Activated T-cell treated with anti-CD3 and anti-CD28 coated beads, Interleukin-2, amount 50 U/mL, for 24 hours (primary cell): ENCODE data around the gene PDLIM7.
A peak's percentile ranks its signal among the peaks of the same experiment; 100 is the strongest.

ENCODE experiments used
- DNase-seq: peaks from one replicate; pipeline ENCODE4 v3.0.0-alpha.2; 2020
- H3K27ac Mint-ChIP-seq: 2 replicates; pipeline ENCODE4 v1.8.0; 2020; ENCODE audit warnings: mild to moderate bottlenecking, mixed read lengths
- H3K27me3 Mint-ChIP-seq: 2 replicates; pipeline ENCODE4 v1.8.0; 2020; ENCODE audit warnings: mixed read lengths
- H3K36me3 Mint-ChIP-seq: 2 replicates; pipeline ENCODE4 v1.8.0; 2020; ENCODE audit warnings: low read depth, mixed read lengths
- H3K4me1 Mint-ChIP-seq: 2 replicates; pipeline ENCODE4 v1.8.0; 2020; ENCODE audit warnings: low read depth, mixed read lengths
- H3K4me3 Mint-ChIP-seq: 2 replicates; pipeline ENCODE4 v1.8.0; 2020; ENCODE audit warnings: mild to moderate bottlenecking, moderate library complexity, mixed read lengths
- H3K9me3 Mint-ChIP-seq: 2 replicates; pipeline ENCODE4 v1.8.0; 2020; ENCODE audit warnings: mixed read lengths

Gene PDLIM7

DNA sequence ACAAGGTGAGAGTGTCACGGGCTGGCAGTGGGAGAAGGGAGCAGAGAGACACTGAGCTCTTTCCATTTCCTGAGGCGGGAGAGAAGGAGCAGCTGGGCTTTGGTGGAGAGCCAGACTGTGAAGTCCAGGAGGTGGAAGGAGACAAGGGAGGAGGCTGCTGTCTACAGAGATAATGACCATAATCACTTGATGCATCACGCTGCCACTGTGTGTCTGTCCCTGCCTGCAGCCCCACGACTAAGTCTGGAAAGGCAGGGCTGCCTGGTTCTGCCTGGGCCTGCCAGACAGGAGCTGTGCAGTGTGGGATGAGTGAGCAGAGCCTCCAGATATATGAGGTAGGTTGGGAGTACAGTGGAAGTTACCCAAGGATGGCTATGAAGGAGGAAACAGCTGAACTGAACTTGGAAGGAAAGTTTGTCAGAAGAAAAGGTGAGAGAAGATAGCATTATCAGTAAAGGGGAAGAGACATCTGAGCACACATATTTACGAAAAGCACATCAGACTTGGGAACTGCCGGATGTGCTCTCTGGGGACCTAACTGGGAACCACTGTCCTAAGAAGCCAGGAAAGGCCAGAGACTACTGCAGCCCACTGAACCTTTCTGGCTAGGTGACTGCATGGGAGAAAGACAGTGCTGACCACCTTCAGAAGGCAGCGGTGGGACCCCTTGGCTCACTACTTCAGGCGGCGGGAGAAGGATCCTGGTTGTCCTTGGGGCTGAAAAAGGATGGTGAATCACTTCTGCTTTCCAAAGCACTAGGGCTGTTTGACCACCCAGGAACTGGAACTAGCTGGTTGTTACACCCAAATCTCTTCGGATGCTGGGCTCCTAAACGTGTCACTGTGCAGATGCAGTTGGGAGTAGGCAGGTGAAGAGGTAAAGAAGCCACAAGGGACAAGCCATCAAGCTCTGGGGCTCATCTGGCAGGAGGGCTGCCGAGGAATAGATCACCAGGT lies 32.1 kb upstream of the PDLIM7 start:
- Mint-ChIP-seq H3K9me3 (no peaks in the 10 kb centered on the region), H3K36me3 (peaks cover 56% of the 10 kb centered on the region), H3K27ac (peak overlapping the region; percentile 68), H3K27me3 (no peaks in the 10 kb centered on the region), H3K4me3 (no peak overlapping the region), H3K4me1 (no peaks in the 10 kb centered on the region)
- no peak for DNase-seq

DNA sequence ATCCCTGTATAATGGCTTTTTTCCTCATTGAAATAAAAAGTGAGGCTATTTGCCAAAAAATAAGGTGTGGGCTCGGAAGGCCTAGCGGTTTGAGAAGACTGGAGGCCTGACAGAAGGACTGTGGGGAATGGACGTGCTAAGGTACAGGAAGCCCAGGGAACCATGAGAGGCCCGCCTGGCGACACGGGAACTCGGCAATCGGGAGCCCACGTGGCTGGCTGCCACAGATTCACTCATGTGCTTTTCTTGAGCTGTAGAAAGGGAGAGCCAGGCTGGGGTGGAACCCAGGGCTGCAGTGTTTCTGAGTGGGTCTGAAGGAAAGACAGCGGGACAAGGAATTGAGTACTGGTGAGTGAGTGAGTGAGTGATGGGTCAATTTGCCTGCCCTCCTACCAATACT lies 31.2 kb upstream of the PDLIM7 start:
- no peak for DNase-seq
- no peaks in the 10 kb centered on the region for H3K4me1 Mint-ChIP-seq
- H3K9me3 Mint-ChIP-seq, result no peaks in the 10 kb centered on the region
- no peak overlapping the region for H3K27ac Mint-ChIP-seq
- H3K4me3 Mint-ChIP-seq, result no peak overlapping the region
- peaks cover 59% of the 10 kb centered on the region for H3K36me3 Mint-ChIP-seq
- no peaks in the 10 kb centered on the region for H3K27me3 Mint-ChIP-seq

- H3K27me3 Mint-ChIP-seq, result no peaks in the 10 kb centered on the region
- no peak for DNase-seq
- no peak overlapping the region for H3K4me3 Mint-ChIP-seq
- H3K9me3 Mint-ChIP-seq, result no peaks in the 10 kb centered on the region
- H3K36me3 Mint-ChIP-seq, result peaks cover 54% of the 10 kb centered on the region
- H3K4me1 Mint-ChIP-seq, result no peaks in the 10 kb centered on the region
- no peak overlapping the region for H3K27ac Mint-ChIP-seq
Observed at GRCh38 chr5:177527595-177527994, 30.2 kb upstream of the PDLIM7 start.

DNA sequence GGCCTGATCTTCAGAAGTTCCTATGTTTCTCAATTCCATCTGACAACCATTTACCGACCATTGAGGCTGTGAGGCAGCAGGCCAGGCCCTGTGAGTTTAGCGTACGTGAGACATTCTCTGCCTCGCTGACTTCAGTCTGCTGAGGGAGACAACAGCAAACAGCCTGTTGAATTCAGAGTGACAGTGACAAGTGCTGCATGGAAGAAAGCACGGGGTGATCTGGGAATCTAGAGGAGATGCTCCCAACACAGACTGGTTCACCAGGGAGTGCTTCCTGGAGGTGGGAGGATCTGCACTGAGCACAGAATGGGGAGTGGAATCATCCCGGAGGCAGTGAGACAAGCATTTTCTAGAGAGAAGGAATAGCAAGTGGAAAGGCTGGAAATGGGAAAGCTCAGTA lies 29.4 kb upstream of the PDLIM7 start:
- Mint-ChIP-seq H3K9me3 (no peaks in the 10 kb centered on the region), H3K27ac (no peak overlapping the region), H3K4me3 (no peak overlapping the region), H3K4me1 (peaks cover 1% of the 10 kb centered on the region), H3K36me3 (peaks cover 51% of the 10 kb centered on the region), H3K27me3 (no peaks in the 10 kb centered on the region)
- no peak for DNase-seq

DNA sequence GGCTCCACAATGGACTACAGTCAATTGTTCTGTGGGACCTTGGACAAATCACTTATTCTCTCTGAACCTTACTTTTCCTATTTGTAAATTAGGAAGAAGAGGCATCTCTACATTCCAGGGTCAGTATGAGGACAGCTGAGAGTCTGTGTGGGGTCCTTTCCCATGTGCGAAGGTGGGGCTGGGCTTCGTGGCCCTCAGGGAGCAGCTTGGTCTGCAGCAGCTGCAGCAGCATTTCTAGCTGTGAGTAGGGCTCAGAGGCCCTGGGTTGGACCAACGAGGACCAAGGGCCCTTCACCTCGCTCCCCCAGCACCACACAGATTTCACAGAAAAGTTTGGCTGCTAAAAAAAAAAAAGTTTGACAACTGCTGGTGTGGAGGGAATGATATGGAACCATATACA lies 28.8 kb upstream of the PDLIM7 start:
- Mint-ChIP-seq H3K27me3 (no peaks in the 10 kb centered on the region), H3K27ac (no peak overlapping the region), H3K4me1 (peaks cover 7% of the 10 kb centered on the region), H3K36me3 (peaks cover 56% of the 10 kb centered on the region), H3K4me3 (no peak overlapping the region), H3K9me3 (no peaks in the 10 kb centered on the region)
- no peak for DNase-seq

GRCh38 chr5:177524941-177525655 lies 27.7 kb upstream of the PDLIM7 start:
- Mint-ChIP-seq H3K4me1 (peaks cover 16% of the 10 kb centered on the region), H3K9me3 (no peaks in the 10 kb centered on the region), H3K36me3 (peaks cover 56% of the 10 kb centered on the region), H3K27me3 (no peaks in the 10 kb centered on the region), H3K4me3 (no peak overlapping the region), H3K27ac (peak overlapping the region; percentile 23)
- DNase-seq, result no peak

DNA sequence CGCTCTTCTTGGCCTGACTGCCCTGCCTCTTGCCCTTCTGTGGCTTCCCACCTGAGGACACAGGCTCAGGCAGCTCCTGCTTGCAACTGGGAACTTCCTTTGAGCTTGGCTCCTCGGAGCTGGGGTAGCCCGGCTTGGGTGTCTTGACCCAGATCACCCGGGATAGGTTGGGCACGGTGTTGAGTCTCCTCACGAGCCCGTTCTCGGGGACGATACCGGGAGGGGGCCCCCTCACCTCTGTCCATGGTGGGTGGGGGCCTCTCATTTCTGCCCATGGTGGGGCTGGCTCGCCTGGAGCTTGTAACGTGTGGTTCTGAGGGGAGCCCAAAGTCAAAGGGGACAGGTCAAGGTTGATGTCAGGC lies 27.1 kb upstream of the PDLIM7 start:
- Mint-ChIP-seq H3K4me1 (peaks cover 20% of the 10 kb centered on the region), H3K27me3 (no peaks in the 10 kb centered on the region), H3K36me3 (peaks cover 57% of the 10 kb centered on the region), H3K9me3 (no peaks in the 10 kb centered on the region), H3K4me3 (no peak overlapping the region), H3K27ac (no peak overlapping the region)
- no peak for DNase-seq

GRCh38 chr5:177523711-177524538 lies 26.5 kb upstream of the PDLIM7 start:
- Mint-ChIP-seq H3K27ac (peak overlapping the region; percentile 45), H3K9me3 (no peaks in the 10 kb centered on the region), H3K36me3 (peaks cover 58% of the 10 kb centered on the region), H3K27me3 (no peaks in the 10 kb centered on the region), H3K4me3 (no peak overlapping the region), H3K4me1 (peaks cover 26% of the 10 kb centered on the region)
- DNase-seq, result no peak

DNA sequence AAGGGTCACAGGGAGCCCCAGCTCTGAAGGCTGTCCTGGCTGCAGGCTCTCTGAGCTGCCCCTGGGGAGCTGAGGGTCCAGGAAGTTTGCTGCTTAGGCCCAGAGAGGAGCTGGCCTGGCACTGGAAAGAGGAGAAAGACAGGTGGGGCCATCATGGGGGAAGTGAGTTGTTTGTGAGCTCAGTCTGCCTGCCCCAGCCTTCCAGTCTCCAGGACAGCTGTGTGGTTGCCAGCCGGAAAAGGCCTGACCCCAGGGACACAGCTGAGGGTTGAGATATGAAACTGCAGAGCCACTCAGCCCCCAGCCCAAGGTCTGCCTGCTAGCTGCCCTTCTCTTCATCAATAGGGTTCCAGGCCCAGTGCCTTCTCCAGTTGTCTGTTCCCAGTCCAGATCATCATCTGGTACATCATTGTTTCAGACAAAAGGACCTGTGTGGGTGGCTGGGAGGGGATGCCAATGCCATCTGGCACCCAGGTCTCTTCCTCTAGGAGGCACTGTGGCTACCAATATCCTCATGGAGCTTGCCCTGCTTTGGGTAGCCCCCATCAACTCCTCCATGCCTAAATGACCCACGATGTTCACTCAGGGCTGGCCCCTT lies 23.6 kb upstream of the PDLIM7 start:
- no peak overlapping the region for H3K4me3 Mint-ChIP-seq
- no peaks in the 10 kb centered on the region for H3K27me3 Mint-ChIP-seq
- H3K9me3 Mint-ChIP-seq, result no peaks in the 10 kb centered on the region
- H3K36me3 Mint-ChIP-seq, result peaks cover 75% of the 10 kb centered on the region
- no peak for DNase-seq
- H3K27ac Mint-ChIP-seq, result peak overlapping the region; percentile 88
- peaks cover 33% of the 10 kb centered on the region for H3K4me1 Mint-ChIP-seq

DNA sequence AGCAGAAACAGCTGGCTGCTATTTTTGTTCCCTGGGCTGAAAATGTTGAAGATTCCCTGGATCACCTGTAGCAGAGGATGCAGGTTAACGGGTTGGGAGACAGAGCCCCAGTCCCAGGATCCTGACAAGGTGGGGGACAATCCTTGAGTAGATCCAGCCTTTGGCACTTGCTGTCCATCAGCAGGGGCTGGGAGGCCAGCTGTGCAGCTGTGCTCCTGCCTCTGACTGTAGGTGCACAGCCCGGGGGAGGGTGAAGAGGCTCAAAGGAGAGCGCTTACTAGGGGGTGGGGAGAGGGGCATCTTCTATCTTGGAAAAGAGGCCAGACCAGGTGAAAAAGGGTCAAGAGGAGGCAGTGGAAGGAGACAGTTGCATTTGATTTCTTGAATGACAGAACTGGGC lies 22.9 kb upstream of the PDLIM7 start:
- Mint-ChIP-seq H3K36me3 (peaks cover 76% of the 10 kb centered on the region), H3K4me3 (no peak overlapping the region), H3K4me1 (peaks cover 40% of the 10 kb centered on the region), H3K9me3 (no peaks in the 10 kb centered on the region), H3K27ac (peak overlapping the region; percentile 88), H3K27me3 (no peaks in the 10 kb centered on the region)
- no peak for DNase-seq

GRCh38 chr5:177519463-177520235 lies 22.2 kb upstream of the PDLIM7 start:
- Mint-ChIP-seq H3K9me3 (no peaks in the 10 kb centered on the region), H3K4me3 (peak overlapping the region; percentile 56), H3K4me1 (peaks cover 47% of the 10 kb centered on the region), H3K27ac (peak overlapping the region; percentile 73), H3K36me3 (peaks cover 77% of the 10 kb centered on the region), H3K27me3 (no peaks in the 10 kb centered on the region)
- no peak for DNase-seq

GRCh38 chr5:177516601-177517568 lies 19.5 kb upstream of the PDLIM7 start, which contains the start of gene DDX41:
TSS of gene DDX41 (minus strand) at chr5:177516961. CDS start at chr5:177516945, 16 bp downstream.
- H3K4me1 Mint-ChIP-seq, result peaks cover 52% of the 10 kb centered on the region
- peak; percentile 96 for DNase-seq
- H3K4me3 Mint-ChIP-seq, result peak within 1 kb of the TSS; percentile 91
- peak within 1 kb of the TSS; percentile 95 for H3K27ac Mint-ChIP-seq
- H3K36me3 Mint-ChIP-seq, result peaks cover 87% of the 10 kb centered on the region
- H3K9me3 Mint-ChIP-seq, result no peaks in the 10 kb centered on the region
- H3K27me3 Mint-ChIP-seq, result no peaks in the 10 kb centered on the region

DNA sequence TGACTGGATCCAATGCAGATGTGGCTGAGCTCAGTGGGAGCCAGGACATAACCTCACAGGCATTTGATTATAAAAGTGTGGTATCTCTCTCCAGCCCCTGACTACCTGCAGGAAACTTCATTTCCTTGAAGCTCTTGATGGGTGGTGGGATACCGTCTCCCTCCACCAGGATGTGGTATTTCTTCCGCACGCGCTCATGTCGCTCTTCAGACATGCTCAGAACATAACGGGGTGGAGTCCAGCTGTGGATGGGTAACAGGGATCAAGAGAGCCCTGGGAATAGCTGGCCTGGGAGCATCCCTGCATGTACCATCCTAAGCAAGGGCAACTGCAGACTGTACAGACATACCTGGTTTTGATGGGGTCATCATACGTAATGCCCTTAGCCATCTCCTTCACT lies 18.2 kb upstream of the PDLIM7 start:
- no peaks in the 10 kb centered on the region for H3K27me3 Mint-ChIP-seq
- DNase-seq, result no peak
- peak overlapping the region; percentile 91 for H3K4me3 Mint-ChIP-seq
- H3K4me1 Mint-ChIP-seq, result peaks cover 44% of the 10 kb centered on the region
- H3K27ac Mint-ChIP-seq, result peak overlapping the region; percentile 95
- peaks cover 87% of the 10 kb centered on the region for H3K36me3 Mint-ChIP-seq
- H3K9me3 Mint-ChIP-seq, result no peaks in the 10 kb centered on the region
